GM12878 (cell line): ENCODE measurements around the gene POU6F2.

Source experiments
- CHD1 ChIP-seq: IDR thresholded peaks from 2 replicates; pipeline ENCODE4 v1.6.1; 2012; ENCODE audit warnings: low read depth, low read length, improper control_type of control experiment
- CHD2 ChIP-seq: IDR thresholded peaks from 2 replicates; pipeline ENCODE4 v1.6.1; 2011; ENCODE audit warnings: low read depth, low read length, improper control_type of control experiment, borderline replicate concordance
- CREB1 ChIP-seq: IDR thresholded peaks from 2 replicates; pipeline ENCODE4 v1.6.1; 2012; ENCODE audit warnings: low read depth, mild to moderate bottlenecking, inconsistent platforms
- JUND ChIP-seq: IDR thresholded peaks from 2 replicates; pipeline ENCODE4 v1.6.1; 2012; ENCODE audit warnings: low read depth, mild to moderate bottlenecking, low read length, improper control_type of control experiment, moderate library complexity
- RAD51 ChIP-seq: fragments of 450-650 bp; IDR thresholded peaks from 2 replicates; pipeline ENCODE4 v1.6.1; 2016; ENCODE audit warnings: moderate library complexity, mild to moderate bottlenecking, inconsistent platforms
- SP1 ChIP-seq: IDR thresholded peaks from one replicate; pipeline ENCODE4 v1.6.1; 2011; ENCODE audit warnings: low read depth, low read length
- ZNF274 ChIP-seq: IDR thresholded peaks from one replicate; pipeline ENCODE4 v1.8.0; 2011; ENCODE audit not compliant: insufficient read length, insufficient read depth
- TF ChIP-seq, protein P1 (sequence below): fragments of 450-650 bp; IDR thresholded peaks from 2 replicates; pipeline ENCODE4 v1.6.1; 2017; ENCODE audit warnings: mild to moderate bottlenecking, low read depth, inconsistent platforms; ENCODE audit not compliant: poor library complexity, severe bottlenecking
- TF ChIP-seq, protein P2 (sequence below), 3 experiments: IDR thresholded peaks in 2 of 3; conservative IDR thresholded peaks in 1 of 3; 2 replicates each; pipeline ENCODE4 v1.5.1; 2011; ENCODE audit warnings: low read depth in 3 of 3, low read length in 3 of 3, mild to moderate bottlenecking in 3 of 3, control low read depth in 2 of 3, moderate library complexity in 2 of 3, inconsistent platforms in 1 of 3, mixed read lengths in 1 of 3; ENCODE audit not compliant: control insufficient read depth in 2 of 3, insufficient read depth in 1 of 3; ENCODE audit errors: extremely low read depth in 1 of 3
- TF ChIP-seq, protein P3 (sequence below): IDR thresholded peaks from 2 replicates; pipeline ENCODE4 v1.6.1; 2012; ENCODE audit warnings: mild to moderate bottlenecking, low read depth, low read length

DNA sequence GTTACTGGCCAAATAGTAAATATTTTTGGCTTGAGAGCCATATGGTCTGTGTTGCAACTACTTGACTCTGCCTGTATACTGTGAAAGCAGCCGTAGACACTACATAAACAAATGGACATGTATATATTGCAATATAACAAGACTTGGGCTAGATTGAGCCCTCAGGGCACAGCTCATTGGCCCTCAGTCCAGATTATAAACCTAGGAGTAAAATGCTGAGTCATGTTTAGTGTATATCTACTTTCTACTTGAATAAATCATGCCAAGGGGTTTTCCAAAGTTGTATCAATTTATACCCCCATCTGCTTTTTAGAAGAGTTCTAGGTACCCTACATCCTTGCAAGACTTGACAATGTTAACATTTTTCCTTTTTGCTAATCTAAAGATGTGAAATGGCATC, 27.4 kb upstream of the POU6F2 start:
- TF ChIP-seq, protein P1, sequence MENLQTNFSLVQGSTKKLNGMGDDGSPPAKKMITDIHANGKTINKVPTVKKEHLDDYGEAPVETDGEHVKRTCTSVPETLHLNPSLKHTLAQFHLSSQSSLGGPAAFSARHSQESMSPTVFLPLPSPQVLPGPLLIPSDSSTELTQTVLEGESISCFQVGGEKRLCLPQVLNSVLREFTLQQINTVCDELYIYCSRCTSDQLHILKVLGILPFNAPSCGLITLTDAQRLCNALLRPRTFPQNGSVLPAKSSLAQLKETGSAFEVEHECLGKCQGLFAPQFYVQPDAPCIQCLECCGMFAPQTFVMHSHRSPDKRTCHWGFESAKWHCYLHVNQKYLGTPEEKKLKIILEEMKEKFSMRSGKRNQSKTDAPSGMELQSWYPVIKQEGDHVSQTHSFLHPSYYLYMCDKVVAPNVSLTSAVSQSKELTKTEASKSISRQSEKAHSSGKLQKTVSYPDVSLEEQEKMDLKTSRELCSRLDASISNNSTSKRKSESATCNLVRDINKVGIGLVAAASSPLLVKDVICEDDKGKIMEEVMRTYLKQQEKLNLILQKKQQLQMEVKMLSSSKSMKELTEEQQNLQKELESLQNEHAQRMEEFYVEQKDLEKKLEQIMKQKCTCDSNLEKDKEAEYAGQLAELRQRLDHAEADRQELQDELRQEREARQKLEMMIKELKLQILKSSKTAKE = no peak
- TF ChIP-seq RAD51 = no peak
- TF ChIP-seq, protein P2, sequence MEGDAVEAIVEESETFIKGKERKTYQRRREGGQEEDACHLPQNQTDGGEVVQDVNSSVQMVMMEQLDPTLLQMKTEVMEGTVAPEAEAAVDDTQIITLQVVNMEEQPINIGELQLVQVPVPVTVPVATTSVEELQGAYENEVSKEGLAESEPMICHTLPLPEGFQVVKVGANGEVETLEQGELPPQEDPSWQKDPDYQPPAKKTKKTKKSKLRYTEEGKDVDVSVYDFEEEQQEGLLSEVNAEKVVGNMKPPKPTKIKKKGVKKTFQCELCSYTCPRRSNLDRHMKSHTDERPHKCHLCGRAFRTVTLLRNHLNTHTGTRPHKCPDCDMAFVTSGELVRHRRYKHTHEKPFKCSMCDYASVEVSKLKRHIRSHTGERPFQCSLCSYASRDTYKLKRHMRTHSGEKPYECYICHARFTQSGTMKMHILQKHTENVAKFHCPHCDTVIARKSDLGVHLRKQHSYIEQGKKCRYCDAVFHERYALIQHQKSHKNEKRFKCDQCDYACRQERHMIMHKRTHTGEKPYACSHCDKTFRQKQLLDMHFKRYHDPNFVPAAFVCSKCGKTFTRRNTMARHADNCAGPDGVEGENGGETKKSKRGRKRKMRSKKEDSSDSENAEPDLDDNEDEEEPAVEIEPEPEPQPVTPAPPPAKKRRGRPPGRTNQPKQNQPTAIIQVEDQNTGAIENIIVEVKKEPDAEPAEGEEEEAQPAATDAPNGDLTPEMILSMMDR (IDR thresholded peaks at IDR 0.05 in 2 of 3, conservative IDR thresholded peaks at IDR 0.05 in 1 of 3; ENCODE audit: control insufficient read depth in 2 of 3, extremely low read depth in 1 of 3, insufficient read depth in 1 of 3, low read depth in 3 of 3, low read length in 3 of 3) = no peak
- TF ChIP-seq ZNF274 = no peak
- TF ChIP-seq CHD1 = no peak
- no peak for TF ChIP-seq SP1
- TF ChIP-seq JUND = no peak
- no peak for TF ChIP-seq CREB1
- TF ChIP-seq, protein P3, sequence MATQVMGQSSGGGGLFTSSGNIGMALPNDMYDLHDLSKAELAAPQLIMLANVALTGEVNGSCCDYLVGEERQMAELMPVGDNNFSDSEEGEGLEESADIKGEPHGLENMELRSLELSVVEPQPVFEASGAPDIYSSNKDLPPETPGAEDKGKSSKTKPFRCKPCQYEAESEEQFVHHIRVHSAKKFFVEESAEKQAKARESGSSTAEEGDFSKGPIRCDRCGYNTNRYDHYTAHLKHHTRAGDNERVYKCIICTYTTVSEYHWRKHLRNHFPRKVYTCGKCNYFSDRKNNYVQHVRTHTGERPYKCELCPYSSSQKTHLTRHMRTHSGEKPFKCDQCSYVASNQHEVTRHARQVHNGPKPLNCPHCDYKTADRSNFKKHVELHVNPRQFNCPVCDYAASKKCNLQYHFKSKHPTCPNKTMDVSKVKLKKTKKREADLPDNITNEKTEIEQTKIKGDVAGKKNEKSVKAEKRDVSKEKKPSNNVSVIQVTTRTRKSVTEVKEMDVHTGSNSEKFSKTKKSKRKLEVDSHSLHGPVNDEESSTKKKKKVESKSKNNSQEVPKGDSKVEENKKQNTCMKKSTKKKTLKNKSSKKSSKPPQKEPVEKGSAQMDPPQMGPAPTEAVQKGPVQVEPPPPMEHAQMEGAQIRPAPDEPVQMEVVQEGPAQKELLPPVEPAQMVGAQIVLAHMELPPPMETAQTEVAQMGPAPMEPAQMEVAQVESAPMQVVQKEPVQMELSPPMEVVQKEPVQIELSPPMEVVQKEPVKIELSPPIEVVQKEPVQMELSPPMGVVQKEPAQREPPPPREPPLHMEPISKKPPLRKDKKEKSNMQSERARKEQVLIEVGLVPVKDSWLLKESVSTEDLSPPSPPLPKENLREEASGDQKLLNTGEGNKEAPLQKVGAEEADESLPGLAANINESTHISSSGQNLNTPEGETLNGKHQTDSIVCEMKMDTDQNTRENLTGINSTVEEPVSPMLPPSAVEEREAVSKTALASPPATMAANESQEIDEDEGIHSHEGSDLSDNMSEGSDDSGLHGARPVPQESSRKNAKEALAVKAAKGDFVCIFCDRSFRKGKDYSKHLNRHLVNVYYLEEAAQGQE = no peak
- TF ChIP-seq CHD2 = no peak
